T follicular helper cell (primary cell): ENCODE measurements around the gene WNK1.
"Not testable (repeated sequence)": the region's sequence is repeated elsewhere in the genome, so short reads cannot be mapped to it uniquely, and the experiment has no call there.

Source experiments
- DNase-seq: peaks from one replicate; pipeline ENCODE4 v3.0.0-alpha.2; 2020; ENCODE audit warnings: low read depth

Gene WNK1

GRCh38 chr12:779745-780734 is 27.7 kb downstream of the WNK1 start:
- no peak for DNase-seq

GRCh38 chr12:780750-781379 is 28.5 kb downstream of the WNK1 start:
- DNase-seq, result no peak

GRCh38 chr12:785706-786105 is 33.3 kb downstream of the WNK1 start:
- no peak for DNase-seq

GRCh38 chr12:788288-788687 is 35.9 kb downstream of the WNK1 start:
- no peak for DNase-seq

GRCh38 chr12:788762-789161 is 36.4 kb downstream of the WNK1 start:
- not testable (repeated sequence) for DNase-seq

GRCh38 chr12:789852-790563 is 37.6 kb downstream of the WNK1 start:
- DNase-seq, result no peak

- no peak for DNase-seq
These were observed 38.2 kb downstream of the WNK1 start for GRCh38 chr12:790608-791007.

- no peak for DNase-seq
These were observed 40.7 kb downstream of the WNK1 start for GRCh38 chr12:793037-793436.

GRCh38 chr12:793711-794110 is 41.3 kb downstream of the WNK1 start:
- no peak for DNase-seq

GRCh38 chr12:795305-795704 is 42.9 kb downstream of the WNK1 start:
- peak; percentile 25 for DNase-seq

- DNase-seq, result no peak
These were observed 48.0 kb downstream of the WNK1 start for GRCh38 chr12:800401-800800.

GRCh38 chr12:802242-803120 is 50.1 kb downstream of the WNK1 start:
- no peak for DNase-seq

GRCh38 chr12:805022-805632 is 52.7 kb downstream of the WNK1 start:
- no peak for DNase-seq

GRCh38 chr12:806200-806791 is 53.9 kb downstream of the WNK1 start:
- DNase-seq, result no peak

- no peak for DNase-seq
These were observed 54.8 kb downstream of the WNK1 start for GRCh38 chr12:807041-807735.

- no peak for DNase-seq
These were observed 57.7 kb downstream of the WNK1 start for GRCh38 chr12:810116-810515.

- DNase-seq, result no peak
These were observed 58.5 kb downstream of the WNK1 start for GRCh38 chr12:810671-811415.

GRCh38 chr12:812950-813349 is 60.6 kb downstream of the WNK1 start:
- DNase-seq, result no peak

- not testable (repeated sequence) for DNase-seq
These were observed 65.1 kb downstream of the WNK1 start for GRCh38 chr12:817456-817855.
